PFSK-1 (cell line): ENCODE data around the gene FBXO22.

Experiments used
- FOXP2 ChIP-seq: optimal IDR thresholded peaks from 2 replicates; pipeline ENCODE3; 2011; ENCODE audit warnings: borderline replicate concordance, control low read depth, inconsistent platforms; ENCODE audit not compliant: insufficient read depth; ENCODE audit errors: extremely low read length, extremely low read depth
- POLR2AphosphoS5 ChIP-seq: IDR thresholded peaks from 2 replicates; pipeline ENCODE4 v1.6.1; 2012; ENCODE audit warnings: low read depth, mild to moderate bottlenecking, control low read depth, low read length, moderate library complexity
- SIN3A ChIP-seq: IDR thresholded peaks from 2 replicates; pipeline ENCODE4 v1.6.1; 2012; ENCODE audit warnings: mild to moderate bottlenecking, low read length, moderate library complexity, borderline replicate concordance; ENCODE audit not compliant: insufficient read depth
- TAF1 ChIP-seq: IDR thresholded peaks from 2 replicates; pipeline ENCODE4 v1.6.1; 2012; ENCODE audit warnings: low read length, control low read depth, borderline replicate concordance; ENCODE audit not compliant: insufficient read depth
- TF ChIP-seq, protein P1 (sequence below), 2 experiments: IDR thresholded peaks; 2 replicates each; pipeline versions ENCODE4 v1.6.1 to v1.8.0; 2011 to 2012; ENCODE audit warnings: low read depth in 2 of 2, low read length in 2 of 2, control low read depth in 1 of 2, inconsistent platforms in 1 of 2, mild to moderate bottlenecking in 1 of 2, moderate library complexity in 1 of 2; ENCODE audit not compliant: insufficient read depth in 1 of 2

Gene FBXO22

DNA sequence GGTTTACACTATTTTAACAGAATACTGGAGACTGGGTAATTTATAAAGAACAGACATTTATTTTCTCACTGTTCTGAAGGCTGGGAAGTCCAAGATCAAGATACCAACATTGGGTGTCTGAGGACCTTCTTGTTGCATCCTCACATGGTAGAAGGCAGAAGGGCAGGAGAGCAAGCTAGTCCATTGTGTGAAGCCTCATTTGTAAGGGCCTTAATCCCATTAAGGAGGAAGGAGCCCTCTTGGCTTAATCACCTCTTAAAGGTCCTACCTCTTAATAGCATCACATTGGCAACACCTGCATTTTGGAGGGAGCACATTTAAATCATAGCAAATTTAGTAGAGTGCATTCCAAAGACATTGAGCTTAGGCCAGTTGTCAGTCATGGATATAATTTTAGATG lies 34.2 kb upstream of the FBXO22 start:
- no peak for TF ChIP-seq SIN3A
- no peak for TF ChIP-seq FOXP2
- TF ChIP-seq, protein P1, sequence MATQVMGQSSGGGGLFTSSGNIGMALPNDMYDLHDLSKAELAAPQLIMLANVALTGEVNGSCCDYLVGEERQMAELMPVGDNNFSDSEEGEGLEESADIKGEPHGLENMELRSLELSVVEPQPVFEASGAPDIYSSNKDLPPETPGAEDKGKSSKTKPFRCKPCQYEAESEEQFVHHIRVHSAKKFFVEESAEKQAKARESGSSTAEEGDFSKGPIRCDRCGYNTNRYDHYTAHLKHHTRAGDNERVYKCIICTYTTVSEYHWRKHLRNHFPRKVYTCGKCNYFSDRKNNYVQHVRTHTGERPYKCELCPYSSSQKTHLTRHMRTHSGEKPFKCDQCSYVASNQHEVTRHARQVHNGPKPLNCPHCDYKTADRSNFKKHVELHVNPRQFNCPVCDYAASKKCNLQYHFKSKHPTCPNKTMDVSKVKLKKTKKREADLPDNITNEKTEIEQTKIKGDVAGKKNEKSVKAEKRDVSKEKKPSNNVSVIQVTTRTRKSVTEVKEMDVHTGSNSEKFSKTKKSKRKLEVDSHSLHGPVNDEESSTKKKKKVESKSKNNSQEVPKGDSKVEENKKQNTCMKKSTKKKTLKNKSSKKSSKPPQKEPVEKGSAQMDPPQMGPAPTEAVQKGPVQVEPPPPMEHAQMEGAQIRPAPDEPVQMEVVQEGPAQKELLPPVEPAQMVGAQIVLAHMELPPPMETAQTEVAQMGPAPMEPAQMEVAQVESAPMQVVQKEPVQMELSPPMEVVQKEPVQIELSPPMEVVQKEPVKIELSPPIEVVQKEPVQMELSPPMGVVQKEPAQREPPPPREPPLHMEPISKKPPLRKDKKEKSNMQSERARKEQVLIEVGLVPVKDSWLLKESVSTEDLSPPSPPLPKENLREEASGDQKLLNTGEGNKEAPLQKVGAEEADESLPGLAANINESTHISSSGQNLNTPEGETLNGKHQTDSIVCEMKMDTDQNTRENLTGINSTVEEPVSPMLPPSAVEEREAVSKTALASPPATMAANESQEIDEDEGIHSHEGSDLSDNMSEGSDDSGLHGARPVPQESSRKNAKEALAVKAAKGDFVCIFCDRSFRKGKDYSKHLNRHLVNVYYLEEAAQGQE (IDR thresholded peaks at IDR 0.05; ENCODE audit: insufficient read depth in 1 of 2, low read depth in 2 of 2, low read length in 2 of 2): no peak
- no peak for TF ChIP-seq POLR2AphosphoS5
- TF ChIP-seq TAF1: no peak

DNA sequence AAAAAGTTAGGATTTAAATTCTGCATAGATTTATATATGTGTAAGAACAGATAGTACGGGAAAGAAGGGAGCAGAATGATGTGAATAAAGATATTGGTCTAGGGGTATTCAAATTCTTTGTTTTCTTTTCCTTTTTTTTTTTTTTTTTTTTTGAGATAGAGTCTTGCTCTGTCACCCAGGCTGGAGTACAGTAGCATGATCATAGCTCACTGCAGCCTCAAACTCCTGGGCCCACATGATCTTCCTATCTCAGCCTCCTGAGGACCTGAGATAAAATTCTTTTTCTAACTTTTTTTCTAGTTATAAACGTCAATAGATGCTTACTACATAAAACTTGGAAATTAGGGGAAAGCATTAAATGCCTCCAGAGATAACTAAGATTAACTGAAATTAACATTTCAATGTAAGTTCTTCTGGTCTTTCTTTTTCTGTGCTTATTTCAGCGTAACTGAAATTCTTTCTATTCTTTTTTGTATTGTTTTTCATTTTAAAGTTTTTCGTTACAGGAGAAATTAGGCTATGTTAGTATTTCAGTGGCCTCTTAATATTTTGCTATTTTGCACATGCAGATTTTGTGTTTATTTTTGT lies 31.2 kb upstream of the FBXO22 start:
- TF ChIP-seq POLR2AphosphoS5 (no peak), SIN3A (no peak), FOXP2 (no peak), TAF1 (no peak)
- TF ChIP-seq, protein P1 (IDR thresholded peaks at IDR 0.05; ENCODE audit: insufficient read depth in 1 of 2, low read depth in 2 of 2, low read length in 2 of 2): no peak

DNA sequence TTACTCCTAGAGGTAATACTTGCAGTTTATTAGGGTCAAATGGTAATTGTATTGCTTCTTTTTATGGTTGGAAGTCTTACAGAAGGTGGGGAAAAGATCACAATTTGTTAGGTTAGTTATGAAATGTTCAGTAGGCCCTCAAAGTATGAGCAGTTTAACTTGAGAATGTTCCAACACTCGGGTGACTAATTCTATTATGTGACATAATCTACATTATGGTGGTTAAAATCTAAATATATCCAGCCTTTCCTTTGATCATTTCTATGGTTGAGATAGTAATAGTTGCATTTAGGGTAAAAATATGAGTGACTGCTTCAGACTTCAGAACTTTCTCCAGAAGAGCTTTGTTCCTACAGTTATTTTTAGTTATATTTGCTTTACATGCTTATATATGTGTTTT lies 19.6 kb upstream of the FBXO22 start:
- TF ChIP-seq SIN3A (no peak), TAF1 (no peak)

DNA sequence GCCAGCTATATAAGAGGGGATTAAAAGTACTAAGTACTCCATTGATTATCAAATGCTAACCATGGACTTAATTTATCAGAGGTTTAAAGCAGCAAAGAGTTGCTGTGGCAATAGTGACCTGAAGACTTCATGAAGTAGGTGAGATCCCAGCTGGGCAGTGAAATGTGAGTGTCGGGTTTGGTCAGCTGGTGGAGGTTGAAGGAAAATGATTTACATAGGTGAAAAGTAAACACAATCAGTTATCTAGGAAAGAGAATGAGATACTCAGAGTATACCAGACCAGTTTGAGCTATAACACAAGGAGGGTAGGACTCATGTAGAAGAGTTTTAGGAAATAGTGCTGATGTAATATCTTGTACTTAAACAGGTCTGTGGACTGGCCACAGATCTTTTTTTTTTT lies 16.5 kb upstream of the FBXO22 start:
- TF ChIP-seq FOXP2: no peak
- no peak for TF ChIP-seq TAF1
- no peak for TF ChIP-seq SIN3A
- TF ChIP-seq, protein P1 (IDR thresholded peaks at IDR 0.05; ENCODE audit: insufficient read depth in 1 of 2, low read depth in 2 of 2, low read length in 2 of 2): no peak
- TF ChIP-seq POLR2AphosphoS5: no peak

DNA sequence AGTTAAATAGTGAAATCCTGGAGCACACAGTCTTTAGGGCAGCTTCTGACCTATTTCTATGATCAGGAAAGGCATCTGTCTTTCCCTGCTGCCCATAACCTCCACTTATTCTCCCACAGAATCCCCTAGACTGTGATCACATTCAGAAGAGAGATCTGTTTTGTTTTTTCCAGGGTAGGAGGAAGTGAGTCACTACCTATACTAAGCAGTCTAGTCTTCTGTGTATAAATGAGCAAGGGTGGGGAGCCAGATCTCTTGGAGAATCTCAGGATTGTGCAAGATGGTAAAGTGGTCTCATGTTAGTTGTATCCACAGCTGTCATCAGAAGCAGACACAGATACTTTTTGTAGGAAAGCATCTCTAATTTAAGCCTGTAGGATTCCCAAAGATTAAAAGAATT lies 11.8 kb upstream of the FBXO22 start:
- TF ChIP-seq FOXP2 (no peak), POLR2AphosphoS5 (no peak), SIN3A (no peak; the same call in 1 of the 2 replicates), TAF1 (no peak)
- TF ChIP-seq, protein P1 (IDR thresholded peaks at IDR 0.05; ENCODE audit: insufficient read depth in 1 of 2, low read depth in 2 of 2, low read length in 2 of 2): no peak
